Lower leg skin (tissue), 4 donors: ENCODE measurements around the gene MOG. TPM values are rescaled to one million over a fixed set of nuclear protein-coding genes. Genes with fewer than 3 reads are reported as not detected.
"Not testable (repeated sequence)": the region's sequence is repeated elsewhere in the genome, so short reads cannot be mapped to it uniquely, and the experiment has no call there.

ENCODE experiments used
- DNase-seq, 2 donors: peaks; one replicate each; pipeline ENCODE4 v3.0.0-alpha.2; 2019; ENCODE audit warnings: low spot score in 2 of 2
- H3K4me3 ChIP-seq: fragments of 200-600 bp; sonication (generic); 2 replicates; pipeline ENCODE4 v1.5.1; 2017; ENCODE audit warnings: mild to moderate bottlenecking, low read depth; ENCODE audit not compliant: poor library complexity, severe bottlenecking
- CTCF ChIP-seq, 3 donors: fragments of 450-650 bp; IDR thresholded peaks; one replicate each; pipeline ENCODE4 v1.5.1; 2016; ENCODE audit warnings: antibody characterized with exemption in 3 of 3, mild to moderate bottlenecking in 3 of 3, moderate library complexity in 2 of 3
- POLR2A ChIP-seq, 2 donors: fragments of 450-650 bp; IDR thresholded peaks; one replicate each; pipeline ENCODE4 v1.6.1; 2016 to 2017; ENCODE audit warnings: antibody characterized with exemption in 2 of 2, mild to moderate bottlenecking in 1 of 2, moderate library complexity in 1 of 2
- WGBS, 2 donors: methylation state at CpG; one replicate each; pipeline ENCODE4 v1.1.5; 2018; 5-methylcytosine and 5-hydroxymethylcytosine counted together
- intact Hi-C: fragments of 100-400 bp; cut with DNase I; formaldehyde crosslinking; loops from one replicate; pipeline ENCODE4 v1.15.0; 2023; ENCODE audit warnings: low total_unique reads
- total RNA-seq, 4 donors: library from RNA; depleted of rRNA; stranded (reverse); fragments of >200 nt; gene quantifications; one replicate each; pipeline ENCODE4 v1.1.0, GENCODE V29; 2016

Gene MOG
- total RNA-seq, 4 donors from 2014 or later: not detected

GRCh38 chr6:29666826-29667130 is 9.9 kb downstream of the MOG start:
- intact Hi-C loops: no loop called here
- no peak for TF ChIP-seq POLR2A (IDR thresholded peaks at IDR 0.05)
- no peak for TF ChIP-seq CTCF (IDR thresholded peaks at IDR 0.05)
- 86 to 95% methylated on average over 1 of the region's 1 CpG for WGBS, 2 donors

GRCh38 chr6:29667158-29667557 is 10.3 kb downstream of the MOG start:
- intact Hi-C loops: no loop called here
- no peak overlapping the region for H3K4me3 ChIP-seq
- TF ChIP-seq POLR2A (IDR thresholded peaks at IDR 0.05) (no peak), CTCF (IDR thresholded peaks at IDR 0.05) (no peak)
- WGBS, 2 donors: 61 to 64% methylated on average over 5 of the region's 5 CpGs
- no peak for DNase-seq

More at GRCh38 chr6:29666826-29667130, 9.9 kb downstream of the MOG start:
- no peak overlapping the region for H3K4me3 ChIP-seq
- DNase-seq: no peak

- TF ChIP-seq POLR2A (IDR thresholded peaks at IDR 0.05) (no peak), CTCF (IDR thresholded peaks at IDR 0.05) (no peak)
- no peak for DNase-seq
- WGBS, 2 donors: 34 to 41% methylated on average over 1 of the region's 1 CpG
- intact Hi-C loops: no loop called here
- no peak overlapping the region for H3K4me3 ChIP-seq
Measured at GRCh38 chr6:29671026-29671425, 14.1 kb downstream of the MOG start.

DNA sequence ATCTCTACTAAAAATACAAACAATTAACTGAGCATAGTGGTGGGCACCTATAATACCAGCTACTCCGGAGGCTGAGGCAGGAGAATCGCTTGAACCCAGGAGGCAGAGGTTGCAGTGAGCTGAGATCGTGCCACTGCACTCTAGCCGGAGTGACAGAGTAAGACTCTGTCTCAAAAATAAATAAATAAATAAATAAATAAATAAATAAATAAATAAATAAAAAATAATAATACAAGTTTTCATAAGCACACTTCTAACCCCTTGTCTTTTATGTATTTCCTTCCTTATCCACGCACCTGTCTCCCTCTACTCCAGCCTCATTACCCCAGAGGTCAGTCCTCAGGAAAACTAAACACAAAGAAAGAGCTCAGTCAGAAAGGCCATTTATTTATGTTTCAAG is 15.2 kb downstream of the MOG start:
- H3K4me3 ChIP-seq, DNase-seq, intact Hi-C loops: not testable (repeated sequence)
- WGBS, 2 donors: 83 to 95% methylated on average over 5 of the region's 5 CpGs

GRCh38 chr6:29673161-29673560 is 16.3 kb downstream of the MOG start:
- intact Hi-C loops: no loop called here
- TF ChIP-seq POLR2A (IDR thresholded peaks at IDR 0.05) (no peak), CTCF (IDR thresholded peaks at IDR 0.05) (no peak)
- DNase-seq: no peak
- no peak overlapping the region for H3K4me3 ChIP-seq
- WGBS, 2 donors: 90 to 95% methylated on average over 10 to 12 of the region's 12 CpGs

DNA sequence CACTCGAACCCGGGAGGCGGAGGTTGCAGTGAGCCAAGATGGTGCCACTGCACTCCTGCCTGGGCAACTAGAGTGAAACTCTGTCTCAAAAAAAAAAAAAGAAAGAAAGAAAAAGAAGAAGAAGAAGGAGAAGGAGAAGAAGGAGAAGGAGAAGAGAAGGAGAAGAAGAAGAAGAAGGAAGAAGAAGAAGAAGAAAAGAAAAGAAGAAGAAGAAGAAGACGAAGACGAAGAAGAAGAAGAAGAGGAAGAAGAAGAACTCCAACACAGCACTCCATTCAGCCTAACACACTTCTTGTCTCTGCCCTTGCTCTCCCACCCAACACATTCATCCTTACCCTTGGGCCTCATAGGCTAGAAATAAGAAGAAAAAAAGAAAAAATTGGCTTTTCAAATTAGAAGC is 17.1 kb downstream of the MOG start:
- H3K4me3 ChIP-seq: no peak overlapping the region
- TF ChIP-seq POLR2A (IDR thresholded peaks at IDR 0.05) (no peak), CTCF (IDR thresholded peaks at IDR 0.05) (no peak)
- 88 to 92% methylated on average over 5 of the region's 5 CpGs for WGBS, 2 donors
- intact Hi-C loops: no loop called here
- DNase-seq: no peak
